SK-N-SH treated with all-trans-retinoic acid at 6 μM for 48 hours (cell line): ENCODE data around the gene RPL18.

Experiments used
- ATAC-seq: fragments of 200-7000 bp; cut with Tn5 transposase; 3 replicates; pipeline ENCODE4 v1.9.1; 2020; ENCODE audit warnings: mild to moderate bottlenecking, moderate library complexity
- ARNTL ChIP-seq: fragments of 450-650 bp; formaldehyde crosslinking; IDR thresholded peaks from 2 replicates; pipeline ENCODE4 v1.5.0; 2020; ENCODE audit warnings: low read depth, mild to moderate bottlenecking, moderate library complexity, borderline replicate concordance
- BACH2 ChIP-seq: fragments of 250-450 bp; sonication (Bioruptor Pico); IDR thresholded peaks from 2 replicates; pipeline ENCODE4 v1.9.0; 2021; ENCODE audit warnings: mild to moderate bottlenecking, borderline replicate concordance
- CSDC2 ChIP-seq: fragments of 250-450 bp; sonication (Bioruptor Pico); IDR thresholded peaks from 2 replicates; pipeline ENCODE4 v1.5.0; 2020; ENCODE audit warnings: mild to moderate bottlenecking, moderate library complexity
- ESRRG ChIP-seq: fragments of 250-450 bp; sonication (Bioruptor Pico); IDR thresholded peaks from 2 replicates; pipeline ENCODE4 v1.6.1; 2021; ENCODE audit warnings: mild to moderate bottlenecking
- ISL1 ChIP-seq: fragments of 250-450 bp; sonication (Bioruptor Pico); IDR thresholded peaks from 2 replicates; pipeline ENCODE4 v2.1.2; 2022; ENCODE audit warnings: mild to moderate bottlenecking, moderate library complexity
- RARB ChIP-seq: fragments of 250-450 bp; sonication (Bioruptor Pico); IDR thresholded peaks from 2 replicates; pipeline ENCODE4 v1.8.0; 2021; ENCODE audit warnings: mild to moderate bottlenecking, moderate library complexity
- TCF4 ChIP-seq: fragments of 250-450 bp; sonication (Bioruptor Pico); IDR thresholded peaks from 2 replicates; pipeline ENCODE4 v1.8.0; 2021; ENCODE audit warnings: mild to moderate bottlenecking, moderate library complexity, borderline replicate concordance
- TOX ChIP-seq: fragments of 250-450 bp; sonication (Bioruptor Pico); IDR thresholded peaks from 2 replicates; pipeline ENCODE4 v1.8.0; 2021; ENCODE audit warnings: mild to moderate bottlenecking, moderate library complexity, borderline replicate concordance
- ZC3H10 ChIP-seq: fragments of 250-450 bp; sonication (Bioruptor Pico); IDR thresholded peaks from 2 replicates; pipeline ENCODE4 v1.5.1; 2021; ENCODE audit warnings: mild to moderate bottlenecking, moderate library complexity
- ZFP3 ChIP-seq: fragments of 250-450 bp; sonication (Bioruptor Pico); IDR thresholded peaks from 2 replicates; pipeline ENCODE4 v1.5.0; 2020; ENCODE audit warnings: mild to moderate bottlenecking, moderate library complexity
- ZNF565 ChIP-seq: fragments of 450-650 bp; formaldehyde crosslinking; conservative IDR thresholded peaks from 2 replicates; pipeline ENCODE4 v1.5.0; 2020; ENCODE audit warnings: low read depth, mild to moderate bottlenecking, moderate library complexity
- TF ChIP-seq, protein P1 (sequence below): fragments of 250-450 bp; sonication (Bioruptor Pico); IDR thresholded peaks from 2 replicates; pipeline ENCODE4 v1.8.0; 2020; ENCODE audit warnings: mild to moderate bottlenecking, moderate library complexity, borderline replicate concordance
- TF ChIP-seq, protein P2 (sequence below): fragments of 250-450 bp; sonication (Bioruptor Pico); IDR thresholded peaks from 2 replicates; pipeline ENCODE4 v1.5.0; 2020; ENCODE audit warnings: mild to moderate bottlenecking, moderate library complexity
- TF ChIP-seq, protein P3 (sequence below): fragments of 250-450 bp; sonication (Bioruptor Pico); IDR thresholded peaks from 2 replicates; pipeline ENCODE4 v1.5.1; 2020; ENCODE audit warnings: low read depth, mild to moderate bottlenecking, moderate library complexity
- TF ChIP-seq, protein P4 (sequence below): fragments of 250-450 bp; sonication (Bioruptor Pico); IDR thresholded peaks from 2 replicates; pipeline ENCODE4 v1.8.0; 2021; ENCODE audit warnings: low read depth, mild to moderate bottlenecking, moderate library complexity, borderline replicate concordance

RPL18 gene

DNA sequence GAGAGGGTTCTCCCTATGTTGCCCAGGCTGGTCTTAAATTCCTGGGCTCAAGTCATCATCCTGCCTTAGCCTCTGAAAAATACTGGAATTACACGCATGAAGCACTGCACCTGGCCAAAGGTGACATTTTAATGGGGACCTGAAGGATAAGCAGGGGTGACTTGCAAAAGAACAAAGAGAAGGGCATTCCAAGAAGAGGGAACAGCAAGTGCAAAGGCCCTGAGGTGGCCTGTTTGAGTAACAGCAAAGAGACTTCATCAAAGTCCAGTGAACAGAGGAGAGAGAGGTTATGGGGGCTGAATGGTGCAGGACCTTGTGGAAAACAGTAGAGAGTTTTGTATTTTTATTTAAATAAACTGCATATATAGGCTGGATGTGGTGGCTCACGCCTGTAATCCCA, 22.9 kb upstream of the RPL18 start:
- no peak for ATAC-seq
- TF ChIP-seq TOX (CRISPR knock-in tag) (no peak), ZC3H10 (no peak), ISL1 (CRISPR knock-in tag) (no peak)
- TF ChIP-seq, protein P1, sequence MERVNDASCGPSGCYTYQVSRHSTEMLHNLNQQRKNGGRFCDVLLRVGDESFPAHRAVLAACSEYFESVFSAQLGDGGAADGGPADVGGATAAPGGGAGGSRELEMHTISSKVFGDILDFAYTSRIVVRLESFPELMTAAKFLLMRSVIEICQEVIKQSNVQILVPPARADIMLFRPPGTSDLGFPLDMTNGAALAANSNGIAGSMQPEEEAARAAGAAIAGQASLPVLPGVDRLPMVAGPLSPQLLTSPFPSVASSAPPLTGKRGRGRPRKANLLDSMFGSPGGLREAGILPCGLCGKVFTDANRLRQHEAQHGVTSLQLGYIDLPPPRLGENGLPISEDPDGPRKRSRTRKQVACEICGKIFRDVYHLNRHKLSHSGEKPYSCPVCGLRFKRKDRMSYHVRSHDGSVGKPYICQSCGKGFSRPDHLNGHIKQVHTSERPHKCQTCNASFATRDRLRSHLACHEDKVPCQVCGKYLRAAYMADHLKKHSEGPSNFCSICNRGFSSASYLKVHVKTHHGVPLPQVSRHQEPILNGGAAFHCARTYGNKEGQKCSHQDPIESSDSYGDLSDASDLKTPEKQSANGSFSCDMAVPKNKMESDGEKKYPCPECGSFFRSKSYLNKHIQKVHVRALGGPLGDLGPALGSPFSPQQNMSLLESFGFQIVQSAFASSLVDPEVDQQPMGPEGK (CRISPR knock-in tag), result no peak
- TF ChIP-seq, protein P2, sequence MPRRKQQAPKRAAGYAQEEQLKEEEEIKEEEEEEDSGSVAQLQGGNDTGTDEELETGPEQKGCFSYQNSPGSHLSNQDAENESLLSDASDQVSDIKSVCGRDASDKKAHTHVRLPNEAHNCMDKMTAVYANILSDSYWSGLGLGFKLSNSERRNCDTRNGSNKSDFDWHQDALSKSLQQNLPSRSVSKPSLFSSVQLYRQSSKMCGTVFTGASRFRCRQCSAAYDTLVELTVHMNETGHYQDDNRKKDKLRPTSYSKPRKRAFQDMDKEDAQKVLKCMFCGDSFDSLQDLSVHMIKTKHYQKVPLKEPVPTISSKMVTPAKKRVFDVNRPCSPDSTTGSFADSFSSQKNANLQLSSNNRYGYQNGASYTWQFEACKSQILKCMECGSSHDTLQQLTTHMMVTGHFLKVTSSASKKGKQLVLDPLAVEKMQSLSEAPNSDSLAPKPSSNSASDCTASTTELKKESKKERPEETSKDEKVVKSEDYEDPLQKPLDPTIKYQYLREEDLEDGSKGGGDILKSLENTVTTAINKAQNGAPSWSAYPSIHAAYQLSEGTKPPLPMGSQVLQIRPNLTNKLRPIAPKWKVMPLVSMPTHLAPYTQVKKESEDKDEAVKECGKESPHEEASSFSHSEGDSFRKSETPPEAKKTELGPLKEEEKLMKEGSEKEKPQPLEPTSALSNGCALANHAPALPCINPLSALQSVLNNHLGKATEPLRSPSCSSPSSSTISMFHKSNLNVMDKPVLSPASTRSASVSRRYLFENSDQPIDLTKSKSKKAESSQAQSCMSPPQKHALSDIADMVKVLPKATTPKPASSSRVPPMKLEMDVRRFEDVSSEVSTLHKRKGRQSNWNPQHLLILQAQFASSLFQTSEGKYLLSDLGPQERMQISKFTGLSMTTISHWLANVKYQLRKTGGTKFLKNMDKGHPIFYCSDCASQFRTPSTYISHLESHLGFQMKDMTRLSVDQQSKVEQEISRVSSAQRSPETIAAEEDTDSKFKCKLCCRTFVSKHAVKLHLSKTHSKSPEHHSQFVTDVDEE (CRISPR knock-in tag), result no peak

DNA sequence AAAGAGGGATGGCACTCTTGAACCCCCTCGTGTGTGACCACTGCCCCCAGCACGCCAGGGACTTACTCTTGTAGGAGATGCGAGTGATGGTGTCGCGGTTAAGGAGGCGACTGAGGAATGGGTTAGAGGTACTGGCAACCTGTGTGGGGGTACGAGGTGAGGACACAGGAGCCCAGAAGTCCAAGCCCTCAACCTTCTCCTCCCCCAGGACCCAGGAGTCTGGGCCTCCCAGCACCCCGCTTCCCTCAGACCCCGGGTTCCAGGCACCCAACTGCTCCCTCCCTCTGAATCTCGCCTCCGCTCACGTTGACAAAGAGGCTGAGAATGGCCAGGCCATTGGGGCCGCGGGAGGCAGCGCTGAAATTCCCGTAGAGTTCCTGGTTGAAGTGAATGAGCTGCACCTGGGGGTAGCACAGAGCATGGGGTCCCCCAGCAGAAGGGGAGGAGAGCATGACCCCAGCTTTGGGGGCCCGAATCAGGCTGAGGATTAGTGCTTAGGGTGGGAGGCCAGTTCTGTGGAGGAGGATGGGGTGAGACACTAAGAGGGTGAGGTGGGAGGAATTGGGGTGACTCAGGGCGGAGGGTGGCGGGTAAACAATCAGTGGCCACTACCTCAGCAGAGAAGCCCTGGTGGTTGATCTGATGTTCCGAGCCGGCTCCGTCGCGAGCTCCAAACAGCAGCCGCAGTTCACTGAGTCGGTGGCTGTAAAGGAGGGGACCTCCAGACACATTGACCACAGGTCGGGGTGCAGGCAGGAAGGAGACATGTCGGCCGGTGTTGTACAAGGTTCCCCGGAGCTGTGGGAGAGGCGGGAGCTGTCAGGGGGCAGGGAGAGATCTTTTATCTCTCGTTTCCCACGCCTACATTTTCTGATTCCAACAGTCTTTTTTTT, 20.8 kb upstream of the RPL18 start:
- TF ChIP-seq TCF4 (CRISPR knock-in tag), result no peak
- TF ChIP-seq BACH2 (CRISPR knock-in tag), result no peak
- no peak for TF ChIP-seq CSDC2 (CRISPR knock-in tag)
- TF ChIP-seq ZC3H10, result no peak
- TF ChIP-seq, protein P1 (CRISPR knock-in tag), result no peak
- TF ChIP-seq, protein P3, sequence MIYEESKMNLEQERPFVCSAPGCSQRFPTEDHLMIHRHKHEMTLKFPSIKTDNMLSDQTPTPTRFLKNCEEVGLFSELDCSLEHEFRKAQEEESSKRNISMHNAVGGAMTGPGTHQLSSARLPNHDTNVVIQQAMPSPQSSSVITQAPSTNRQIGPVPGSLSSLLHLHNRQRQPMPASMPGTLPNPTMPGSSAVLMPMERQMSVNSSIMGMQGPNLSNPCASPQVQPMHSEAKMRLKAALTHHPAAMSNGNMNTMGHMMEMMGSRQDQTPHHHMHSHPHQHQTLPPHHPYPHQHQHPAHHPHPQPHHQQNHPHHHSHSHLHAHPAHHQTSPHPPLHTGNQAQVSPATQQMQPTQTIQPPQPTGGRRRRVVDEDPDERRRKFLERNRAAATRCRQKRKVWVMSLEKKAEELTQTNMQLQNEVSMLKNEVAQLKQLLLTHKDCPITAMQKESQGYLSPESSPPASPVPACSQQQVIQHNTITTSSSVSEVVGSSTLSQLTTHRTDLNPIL, result no peak
- TF ChIP-seq ZNF565 (CRISPR knock-in tag), result no peak
- TF ChIP-seq, protein P4, sequence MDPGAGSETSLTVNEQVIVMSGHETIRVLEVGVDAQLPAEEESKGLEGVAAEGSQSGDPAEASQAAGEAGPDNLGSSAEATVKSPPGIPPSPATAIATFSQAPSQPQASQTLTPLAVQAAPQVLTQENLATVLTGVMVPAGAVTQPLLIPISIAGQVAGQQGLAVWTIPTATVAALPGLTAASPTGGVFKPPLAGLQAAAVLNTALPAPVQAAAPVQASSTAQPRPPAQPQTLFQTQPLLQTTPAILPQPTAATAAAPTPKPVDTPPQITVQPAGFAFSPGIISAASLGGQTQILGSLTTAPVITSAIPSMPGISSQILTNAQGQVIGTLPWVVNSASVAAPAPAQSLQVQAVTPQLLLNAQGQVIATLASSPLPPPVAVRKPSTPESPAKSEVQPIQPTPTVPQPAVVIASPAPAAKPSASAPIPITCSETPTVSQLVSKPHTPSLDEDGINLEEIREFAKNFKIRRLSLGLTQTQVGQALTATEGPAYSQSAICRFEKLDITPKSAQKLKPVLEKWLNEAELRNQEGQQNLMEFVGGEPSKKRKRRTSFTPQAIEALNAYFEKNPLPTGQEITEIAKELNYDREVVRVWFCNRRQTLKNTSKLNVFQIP (CRISPR knock-in tag), result no peak
- no peak for TF ChIP-seq ISL1 (CRISPR knock-in tag)
- TF ChIP-seq, protein P2 (CRISPR knock-in tag), result no peak
- TF ChIP-seq RARB (CRISPR knock-in tag), result no peak
- no peak for TF ChIP-seq ZFP3 (CRISPR knock-in tag)
- no peak for TF ChIP-seq TOX (CRISPR knock-in tag)
- TF ChIP-seq ESRRG (CRISPR knock-in tag), result no peak
- TF ChIP-seq ARNTL (CRISPR knock-in tag), result no peak
- ATAC-seq, result no peak
